Activated gamma-delta T cell treated with anti-CD3 and anti-CD28 coated beads, Interleukin-2, amount 50 U/mL, for 16 hours (primary cell): ENCODE measurements around the gene AAR2.

ENCODE experiments used
- DNase-seq: peaks from one replicate; pipeline ENCODE4 v3.0.0-alpha.2; 2020; ENCODE audit warnings: low read depth

The AAR2 gene

GRCh38 chr20:36279776-36280175 is 43.5 kb downstream of the AAR2 start:
- no peak for DNase-seq

DNA sequence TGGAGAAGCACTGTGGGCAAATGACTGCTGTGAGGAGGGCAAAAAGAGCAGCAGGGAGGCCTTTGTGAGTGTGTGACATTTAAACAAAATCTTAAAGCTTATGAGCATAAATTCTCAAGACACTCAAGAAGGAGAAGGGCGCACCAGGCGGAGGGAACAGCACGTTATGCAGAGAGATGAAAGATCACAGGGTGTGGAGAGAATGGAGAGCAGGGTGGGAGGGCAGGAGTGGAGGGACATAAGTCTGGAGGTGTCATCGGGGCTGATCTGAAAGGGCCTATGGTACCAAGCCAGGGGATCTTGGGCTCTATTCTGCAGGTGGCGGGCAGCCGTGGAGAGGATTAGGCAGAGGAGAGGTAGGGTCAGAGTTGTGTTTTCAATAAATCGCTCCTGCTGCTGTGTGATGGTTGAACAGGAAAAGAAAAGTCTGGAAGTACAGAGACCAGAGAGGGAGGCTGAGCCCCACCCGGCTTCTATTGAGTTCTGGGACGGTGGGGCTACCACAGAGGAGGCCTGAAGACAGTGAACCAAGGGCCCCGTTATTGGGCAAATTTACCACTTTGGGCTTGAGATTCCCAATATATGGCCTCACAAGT is 45.6 kb downstream of the AAR2 start:
- DNase-seq: no peak

GRCh38 chr20:36284751-36285150 is 48.5 kb downstream of the AAR2 start:
- no peak for DNase-seq

- DNase-seq: no peak
Observed at GRCh38 chr20:36285746-36286447, 49.6 kb downstream of the AAR2 start.

DNA sequence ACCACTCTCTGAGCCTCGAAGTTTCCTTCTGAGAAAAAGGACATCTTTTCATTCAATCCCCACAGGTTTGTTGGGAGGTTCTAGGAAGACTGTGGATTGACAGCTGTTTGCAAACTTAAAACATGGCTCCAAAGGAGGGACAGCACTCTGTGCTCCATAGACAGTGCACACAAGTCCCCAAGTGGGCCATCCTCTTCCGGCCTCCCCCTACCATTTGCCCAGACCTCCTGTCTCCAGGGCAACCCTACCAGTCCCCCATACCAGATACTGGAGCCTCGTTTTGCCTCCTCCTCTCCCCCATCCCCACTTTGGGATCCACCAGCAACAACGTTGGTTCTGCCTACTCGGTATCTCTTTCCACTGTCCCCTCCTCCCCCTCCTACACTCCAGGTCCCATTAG is 61.4 kb downstream of the AAR2 start:
- DNase-seq: no peak

DNA sequence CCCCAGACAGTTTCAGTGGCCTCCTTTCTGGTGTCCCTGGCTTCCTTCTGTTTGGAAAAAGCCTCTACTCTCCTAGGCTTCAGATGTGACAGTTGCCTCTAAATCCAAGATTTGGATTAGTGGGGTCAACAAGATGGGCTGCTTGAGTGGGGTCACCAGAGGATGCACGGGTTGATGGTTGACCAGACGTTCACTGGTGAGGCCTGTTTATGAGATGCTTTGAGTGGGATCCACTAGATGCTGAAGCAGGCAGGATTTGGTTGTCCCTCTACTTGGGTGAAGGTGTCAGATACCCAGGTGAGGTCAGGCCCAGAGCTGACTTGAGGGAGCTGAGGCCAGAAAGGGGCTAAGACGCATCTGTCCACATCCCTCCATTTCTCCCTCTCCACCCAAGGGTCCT is 61.8 kb downstream of the AAR2 start:
- DNase-seq: no peak

GRCh38 chr20:36298795-36299339 is 62.6 kb downstream of the AAR2 start:
- DNase-seq: no peak

- no peak for DNase-seq
Observed at GRCh38 chr20:36299459-36299858, 63.2 kb downstream of the AAR2 start.

DNA sequence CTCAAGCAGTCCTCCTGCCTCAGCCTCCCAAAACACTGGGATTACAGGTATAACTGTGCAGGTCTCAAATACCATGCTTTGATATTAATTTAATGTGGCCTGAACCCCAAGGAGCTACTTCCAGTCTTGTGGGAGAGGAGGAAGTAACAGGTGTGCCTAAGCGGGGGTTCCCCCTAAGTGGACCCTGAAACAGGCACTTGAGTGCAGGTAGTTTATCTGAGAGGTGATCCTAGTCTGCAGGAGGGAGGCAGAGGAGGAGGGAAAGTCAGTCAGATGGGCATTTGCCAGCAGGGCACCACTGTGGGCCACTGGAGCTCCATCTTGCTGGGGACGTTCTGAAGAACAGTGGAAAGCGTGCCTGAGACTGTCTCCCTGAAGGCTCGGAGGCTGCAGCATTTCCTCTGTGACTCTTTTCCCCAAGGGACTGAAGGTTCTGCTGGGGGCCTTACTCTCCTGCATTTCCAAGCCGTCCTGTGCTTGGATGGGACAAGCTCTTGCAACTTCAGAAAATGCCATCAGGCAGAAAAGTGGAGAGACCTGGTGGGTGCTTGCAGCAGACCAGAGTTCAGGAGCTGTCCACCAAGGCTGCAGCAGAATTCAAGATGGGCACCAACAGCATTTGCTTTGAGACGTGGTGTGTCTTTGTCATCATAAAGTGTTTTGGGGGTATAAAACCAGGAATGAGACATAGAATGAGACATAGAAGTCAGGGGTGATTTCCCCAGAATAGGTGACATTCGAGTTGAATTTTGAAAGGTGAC is 65.3 kb downstream of the AAR2 start:
- DNase-seq: no peak

- no peak for DNase-seq
Observed at GRCh38 chr20:36303020-36303595, 66.8 kb downstream of the AAR2 start.

DNA sequence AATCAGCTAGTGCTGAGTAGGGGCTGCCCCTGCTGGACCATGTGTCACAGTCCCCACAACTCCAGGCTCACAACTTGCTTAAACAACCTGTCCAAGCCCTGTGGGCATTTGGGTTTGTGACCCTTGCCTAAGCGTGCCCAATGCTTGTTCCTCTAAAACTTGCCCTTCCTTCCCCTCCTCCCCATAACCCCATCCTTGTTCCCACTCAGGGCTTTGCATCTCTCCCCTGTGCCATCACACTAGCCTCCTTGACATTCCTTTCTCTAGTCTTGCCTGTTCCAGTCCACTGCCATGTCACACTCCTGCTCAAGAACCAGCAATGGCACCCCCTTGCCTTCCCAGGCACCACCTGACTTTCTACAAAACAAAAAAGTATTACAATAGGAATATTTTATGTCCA is 67.6 kb downstream of the AAR2 start:
- DNase-seq: no peak

DNA sequence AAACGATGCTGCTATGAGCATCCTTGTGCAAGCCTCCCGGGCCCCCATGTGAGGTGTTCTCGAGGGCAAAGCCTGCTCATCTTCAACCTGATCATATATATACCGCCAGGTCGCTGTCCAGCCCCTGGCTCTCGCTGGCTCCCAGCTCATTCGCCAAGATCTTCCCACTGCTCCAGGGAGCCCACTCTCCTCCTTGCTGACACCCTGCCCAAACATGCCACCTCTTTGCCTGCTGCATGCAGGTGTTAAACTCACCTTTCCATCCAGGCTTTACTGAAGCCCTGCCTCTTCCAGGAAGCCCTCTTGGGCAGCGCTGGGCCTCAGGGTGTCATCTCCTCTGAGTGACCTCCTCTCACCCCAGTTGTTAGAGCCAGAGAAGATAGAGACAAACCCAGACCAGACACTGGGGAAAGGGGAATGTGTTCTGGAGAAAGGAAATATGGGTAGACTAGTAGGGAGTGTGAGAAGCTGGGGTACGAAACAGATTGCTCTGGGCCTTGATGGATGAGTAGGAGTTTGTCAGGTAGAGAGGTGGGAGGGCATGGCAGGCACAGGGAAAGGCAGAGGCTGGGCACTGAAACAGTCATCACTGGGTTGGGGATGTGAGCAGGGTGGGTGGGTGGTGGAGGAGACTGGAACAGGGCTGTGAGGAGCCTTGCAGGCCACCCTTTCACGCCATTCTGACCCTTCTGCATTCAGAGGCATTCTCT is 68.7 kb downstream of the AAR2 start:
- no peak for DNase-seq

GRCh38 chr20:36305602-36306551 is 69.6 kb downstream of the AAR2 start, which contains the start of gene DLGAP4:
TSS of gene DLGAP4 (plus strand) at chr20:36306339. CDS start at chr20:36431718, 125,379 bp downstream.
- DNase-seq: no peak
